22Rv1 (cell line): Measurements from ENCODE around the gene CEP295NL.

Experiments
- H3K27ac ChIP-seq: fragments of 450-650 bp; 2 replicates; pipeline ENCODE4 v1.5.1; 2017
- ZFX ChIP-seq: fragments of 450-650 bp; IDR thresholded peaks from 2 replicates; pipeline ENCODE4 v1.6.1; 2017; ENCODE audit warnings: antibody characterized with exemption, borderline replicate concordance
- TF ChIP-seq, protein P1 (sequence below): fragments of 450-650 bp; IDR thresholded peaks from 2 replicates; pipeline ENCODE4 v1.5.1; 2017; ENCODE audit warnings: mild to moderate bottlenecking

The CEP295NL gene

DNA sequence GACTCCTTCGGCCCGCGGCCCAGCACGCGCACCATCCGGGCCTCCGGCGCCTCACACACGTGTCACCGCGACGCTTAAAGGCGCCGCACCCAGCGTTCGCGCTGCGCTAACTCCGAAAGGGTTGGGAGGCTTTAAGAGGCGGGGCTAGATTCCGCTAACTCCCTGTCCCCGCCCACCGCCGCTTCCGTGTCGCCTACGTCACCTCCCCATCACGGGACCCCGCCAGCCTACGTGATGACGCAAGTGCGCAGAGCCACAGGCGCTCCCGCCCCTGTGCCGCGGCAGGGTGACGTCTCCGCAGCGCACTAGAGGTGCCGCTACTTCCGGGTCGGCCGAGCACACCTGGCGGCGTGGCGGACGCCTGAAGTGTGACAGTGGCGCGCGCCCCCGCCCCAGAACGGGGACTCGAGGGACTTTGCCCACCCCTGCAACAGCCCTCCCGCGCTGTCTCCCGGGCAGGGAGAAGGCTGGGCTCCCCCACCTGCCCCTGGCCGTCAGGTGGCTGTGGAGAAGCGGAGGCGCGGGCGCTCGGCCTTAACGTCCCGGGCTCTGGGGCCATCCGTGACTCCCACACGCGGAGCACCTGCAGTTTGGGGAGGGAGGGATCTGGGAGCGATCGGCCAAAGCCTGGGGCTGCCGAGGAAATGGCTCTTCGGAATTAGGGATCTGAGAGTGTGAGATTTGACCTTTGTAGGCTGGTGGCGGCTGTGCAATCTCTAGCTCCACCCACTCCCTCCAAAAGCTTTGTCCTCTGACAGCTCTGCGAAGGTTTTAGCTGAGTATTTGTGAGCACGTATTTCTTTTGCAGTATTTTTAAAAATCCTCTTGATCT is 62.0 kb downstream of the CEP295NL start, which contains the start of gene USP36:
Gene USP36 (minus strand): TSS at position 35 of the 832 bp plus-strand sequence. CDS start 4,451 bp downstream, outside the sequence.
- peak within 1 kb of the TSS; percentile 84 for H3K27ac ChIP-seq
- TF ChIP-seq, protein P1, sequence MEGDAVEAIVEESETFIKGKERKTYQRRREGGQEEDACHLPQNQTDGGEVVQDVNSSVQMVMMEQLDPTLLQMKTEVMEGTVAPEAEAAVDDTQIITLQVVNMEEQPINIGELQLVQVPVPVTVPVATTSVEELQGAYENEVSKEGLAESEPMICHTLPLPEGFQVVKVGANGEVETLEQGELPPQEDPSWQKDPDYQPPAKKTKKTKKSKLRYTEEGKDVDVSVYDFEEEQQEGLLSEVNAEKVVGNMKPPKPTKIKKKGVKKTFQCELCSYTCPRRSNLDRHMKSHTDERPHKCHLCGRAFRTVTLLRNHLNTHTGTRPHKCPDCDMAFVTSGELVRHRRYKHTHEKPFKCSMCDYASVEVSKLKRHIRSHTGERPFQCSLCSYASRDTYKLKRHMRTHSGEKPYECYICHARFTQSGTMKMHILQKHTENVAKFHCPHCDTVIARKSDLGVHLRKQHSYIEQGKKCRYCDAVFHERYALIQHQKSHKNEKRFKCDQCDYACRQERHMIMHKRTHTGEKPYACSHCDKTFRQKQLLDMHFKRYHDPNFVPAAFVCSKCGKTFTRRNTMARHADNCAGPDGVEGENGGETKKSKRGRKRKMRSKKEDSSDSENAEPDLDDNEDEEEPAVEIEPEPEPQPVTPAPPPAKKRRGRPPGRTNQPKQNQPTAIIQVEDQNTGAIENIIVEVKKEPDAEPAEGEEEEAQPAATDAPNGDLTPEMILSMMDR: peak; percentile 20
- TF ChIP-seq ZFX: no peak
